Endothelial cell of umbilical vein (primary cell): ENCODE data around the gene ISLR. TPM values are rescaled to one million over a fixed set of nuclear protein-coding genes. Genes with fewer than 3 reads are reported as not detected.

Experiments used
- BruUV-seq: library from RNA; stranded (reverse); fragments of 400-500 nt; replicated peaks from 2 replicates; lab custom pipeline; 2021; lab: Mats Ljungman, UMichigan
- CTCF ChIA-PET: fragments of 300-600, 350-600 bp; sonication (Branson Sonifier 250); formaldehyde crosslinking; loops from one replicate; lab custom pipeline; 2021; ENCODE audit warnings: antibody characterized with exemption, inconsistent platforms; lab: Charles Lee
- POLR2A ChIA-PET: fragments of 300-600, 350-600 bp; sonication (Branson Sonifier 250); formaldehyde crosslinking; loops from one replicate; lab custom pipeline; 2021; ENCODE audit warnings: antibody characterized with exemption, inconsistent platforms; lab: Charles Lee
- DNase-seq: peaks from one replicate; pipeline ENCODE4 v3.0.0-alpha.2; 2011; ENCODE audit warnings: low read depth, low spot score
- FAIRE-seq: peaks from 2 replicates; lab custom pipeline; 2011; peaks lifted over from hg19 to GRCh38; lab: Jason Lieb, UNC
- H2AFZ ChIP-seq: 2 replicates; pipeline ENCODE4 v1.6.0; 2012; ENCODE audit warnings: low read depth, low read length, control low read depth, inconsistent platforms
- H3K27ac ChIP-seq: 2 replicates; pipeline ENCODE4 v1.5.1; 2011; ENCODE audit warnings: low read depth, mild to moderate bottlenecking, control low read depth, low read length, moderate library complexity; ENCODE audit not compliant: insufficient read depth
- H3K27me3 ChIP-seq, 2 experiments: 2 replicates each; pipeline versions ENCODE4 v1.6.0 to v1.6.1; 2011; ENCODE audit warnings: low read length in 2 of 2, mixed read lengths in 1 of 2; ENCODE audit not compliant: control insufficient read depth in 2 of 2, insufficient read depth in 2 of 2
- H3K36me3 ChIP-seq, 2 experiments: 2 replicates in 1 of 2; 3 replicates in 1 of 2; pipeline ENCODE4 v1.5.1; 2011; ENCODE audit warnings: low read length in 2 of 2, mild to moderate bottlenecking in 1 of 2, moderate library complexity in 1 of 2; ENCODE audit not compliant: control insufficient read depth in 2 of 2, insufficient read depth in 2 of 2; ENCODE audit errors: extremely low read depth in 1 of 2
- H3K4me1 ChIP-seq: 3 replicates; pipeline ENCODE4 v1.5.1; 2011; ENCODE audit warnings: mild to moderate bottlenecking, low read length; ENCODE audit not compliant: control insufficient read depth, insufficient read depth; ENCODE audit errors: extremely low read depth
- H3K4me2 ChIP-seq: 2 replicates; pipeline ENCODE4 v1.6.1; 2011; ENCODE audit warnings: low read length, control low read depth, mixed read lengths; ENCODE audit not compliant: insufficient read depth
- H3K4me3 ChIP-seq, 3 experiments: fragments of 200-600 bp in 1 of 3; sonication (generic), shearing (Covaris generic) in 1 of 3; replicated peaks in 1 of 3; 2 replicates each; pipeline ENCODE4 v1.5.1; 2011 to 2016; ENCODE audit warnings: control low read depth in 3 of 3, low read length in 3 of 3, mild to moderate bottlenecking in 2 of 3, inconsistent platforms in 1 of 3, low read depth in 1 of 3, moderate library complexity in 1 of 3; ENCODE audit not compliant: insufficient read depth in 1 of 3
- H3K79me2 ChIP-seq: 2 replicates; pipeline ENCODE4 v1.6.0; 2012; ENCODE audit warnings: low read length, inconsistent platforms; ENCODE audit not compliant: control insufficient read depth, insufficient read depth
- H3K9ac ChIP-seq: replicated peaks from 2 replicates; pipeline ENCODE3; 2011; ENCODE audit warnings: low read length, control low read depth; ENCODE audit not compliant: insufficient read depth; ENCODE audit errors: extremely low read depth
- H3K9me1 ChIP-seq: replicated peaks from 3 replicates; pipeline ENCODE4 v1.6.0; 2011; ENCODE audit warnings: mild to moderate bottlenecking, low read length; ENCODE audit not compliant: control insufficient read depth, insufficient read depth; ENCODE audit errors: extremely low read depth
- H3K9me3 ChIP-seq: replicated peaks from 2 replicates; pipeline ENCODE4 v1.5.1; 2012; ENCODE audit warnings: low read length, inconsistent platforms; ENCODE audit not compliant: control insufficient read depth, insufficient read depth
- H4K20me1 ChIP-seq: replicated peaks from 2 replicates; pipeline ENCODE3; 2011; ENCODE audit warnings: mild to moderate bottlenecking, low read length; ENCODE audit not compliant: control insufficient read depth, insufficient read depth; ENCODE audit errors: extremely low read depth
- EZH2 ChIP-seq: IDR thresholded peaks from 2 replicates; pipeline ENCODE4 v1.6.1; 2012; ENCODE audit warnings: borderline replicate concordance, low read depth, mild to moderate bottlenecking, moderate library complexity, low read length, inconsistent platforms; ENCODE audit not compliant: severe bottlenecking
- FOS ChIP-seq: IDR thresholded peaks from 2 replicates; pipeline ENCODE4 v1.6.1; 2011; ENCODE audit warnings: mild to moderate bottlenecking, low read length, moderate library complexity, borderline replicate concordance; ENCODE audit not compliant: insufficient read depth
- JUN ChIP-seq: IDR thresholded peaks from 2 replicates; pipeline ENCODE4 v1.6.1; 2011; ENCODE audit warnings: borderline replicate concordance, low read depth; ENCODE audit not compliant: insufficient read length, insufficient read depth
- MYC ChIP-seq: IDR thresholded peaks from one replicate; pipeline ENCODE4 v1.6.1; 2011; ENCODE audit warnings: mild to moderate bottlenecking, low read depth, low read length
- POLR2AphosphoS5 ChIP-seq: IDR thresholded peaks from 2 replicates; pipeline ENCODE4 v1.6.1; 2012; ENCODE audit warnings: low read depth, mild to moderate bottlenecking, control low read depth, low read length, moderate library complexity; ENCODE audit not compliant: insufficient read depth
- dilution Hi-C: fragments of 300-500 bp; cut with MboI; formaldehyde crosslinking; loops from one replicate; pipeline ENCODE4 v1.15.0; 2019; ENCODE audit warnings: low sequenced_read_pairs; ENCODE audit not compliant: extremely low pct_ligation_motif_present
- intact Hi-C: fragments of 100-400 bp; cut with micrococcal nuclease; formaldehyde crosslinking; loops from one replicate; pipeline ENCODE4 v1.10.0; 2022
- polyA plus RNA-seq, 4 experiments: library from polyadenylated mRNA; depleted of rRNA in 3 of 4; stranded (reverse) in 3 of 4; unstranded in 1 of 4; fragments of >200 nt; gene quantifications; 2 replicates each; pipeline versions ENCODE4 v1.2.1 to v1.2.3, GENCODE V29; 2011 to 2012; ENCODE audit warnings: missing spikeins in 1 of 4
- total RNA-seq: library from RNA; stranded (reverse); gene quantifications from 2 replicates; pipeline ENCODE4 v1.2.3, GENCODE V29; 2021

The ISLR gene
- total and polyA plus RNA-seq, 2 donors (not counting 3 experiments of a cell fraction or from before 2014, with no cell fraction given) = not detected

DNA sequence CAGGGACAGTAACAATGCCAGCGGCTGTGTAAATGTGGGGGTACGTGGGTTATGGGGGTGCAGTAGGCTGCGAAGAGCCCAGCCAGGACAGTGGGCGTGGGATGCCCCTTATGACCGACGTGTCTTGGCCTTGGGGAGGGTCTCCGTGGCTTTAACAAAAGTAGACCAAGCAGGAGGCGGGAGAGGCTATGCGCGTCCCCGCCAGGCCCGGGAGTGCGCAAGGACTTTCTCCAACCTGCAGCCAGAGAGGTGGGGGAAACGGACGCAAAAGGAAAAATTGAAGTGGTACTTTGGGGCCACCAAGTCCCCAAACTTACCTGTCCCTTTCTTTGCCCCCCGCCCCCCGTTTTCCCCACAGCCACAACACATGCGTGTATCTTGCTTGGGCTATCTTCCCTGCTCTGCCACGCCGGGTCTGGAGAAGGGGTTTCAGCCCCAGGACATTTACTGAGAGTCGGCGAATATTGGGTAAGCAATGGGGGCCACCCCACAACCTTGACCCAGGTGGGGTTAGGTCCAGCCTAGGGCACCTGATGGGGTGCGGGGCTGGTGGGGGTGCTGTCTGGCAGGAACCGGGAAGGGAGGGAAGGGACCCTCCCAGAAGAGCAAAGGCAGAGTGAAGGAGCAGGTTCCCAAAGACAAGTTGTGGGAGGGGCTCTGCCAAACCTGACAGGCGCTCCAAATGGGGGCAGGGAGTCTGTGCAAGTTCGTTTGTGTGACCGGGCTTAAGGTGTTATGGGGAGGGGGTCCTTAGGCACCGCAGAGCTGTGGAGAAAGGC is 42.5 kb upstream of the ISLR start:
- Histone ChIP-seq H3K9ac (no peak overlapping the region), H4K20me1 (no peaks in the 10 kb centered on the region), H3K4me1 (peaks cover 9% of the 10 kb centered on the region), H3K9me3 (no peaks in the 10 kb centered on the region), H3K4me3 (no peak overlapping the region), H3K36me3 (no peaks in the 10 kb centered on the region), H2AFZ (no peak overlapping the region), H3K27me3 (peaks cover 77 to 85% of the 10 kb centered on the region in 2 experiments), H3K9me1 (no peaks in the 10 kb centered on the region), H3K79me2 (no peaks in the 10 kb centered on the region), H3K27ac (no peak overlapping the region), H3K4me2 (no peak overlapping the region)
- TF ChIP-seq EZH2 = no peak
- TF ChIP-seq FOS = no peak
- TF ChIP-seq MYC = no peak
- TF ChIP-seq JUN = no peak
- TF ChIP-seq POLR2AphosphoS5 = no peak
- intact Hi-C loops (loop anchor here (5.0 kb wide), 2 partner anchors 159 to 179 kb away; no protein-coding TSS in a partner anchor), dilution Hi-C loops (no loop called here)
- ChIA-PET POLR2A (no interaction called here), CTCF (interaction anchor here (1.3 to 3.7 kb wide), 4 partner anchors 177 to 189 kb away, joined by 8 to 115 read pairs (median 28); no protein-coding TSS in a partner anchor)
- no TSS peak for BruUV-seq
- DNase-seq (no peak), FAIRE-seq (no peak)
